DND-41 (cell line): ENCODE measurements around the gene PCDHA2.

Experiments
- EZH2 ChIP-seq: IDR thresholded peaks from 3 replicates; pipeline ENCODE4 v1.6.1; 2012; ENCODE audit warnings: borderline replicate concordance, low read depth, mild to moderate bottlenecking, moderate library complexity, low read length, inconsistent platforms; ENCODE audit not compliant: severe bottlenecking
- TF ChIP-seq, protein P1 (sequence below): IDR thresholded peaks from 2 replicates; pipeline ENCODE4 v1.5.1; 2012; ENCODE audit warnings: borderline replicate concordance, low read length, moderate library complexity, mild to moderate bottlenecking; ENCODE audit not compliant: poor library complexity, severe bottlenecking; ENCODE audit errors: extremely low read depth

DNA sequence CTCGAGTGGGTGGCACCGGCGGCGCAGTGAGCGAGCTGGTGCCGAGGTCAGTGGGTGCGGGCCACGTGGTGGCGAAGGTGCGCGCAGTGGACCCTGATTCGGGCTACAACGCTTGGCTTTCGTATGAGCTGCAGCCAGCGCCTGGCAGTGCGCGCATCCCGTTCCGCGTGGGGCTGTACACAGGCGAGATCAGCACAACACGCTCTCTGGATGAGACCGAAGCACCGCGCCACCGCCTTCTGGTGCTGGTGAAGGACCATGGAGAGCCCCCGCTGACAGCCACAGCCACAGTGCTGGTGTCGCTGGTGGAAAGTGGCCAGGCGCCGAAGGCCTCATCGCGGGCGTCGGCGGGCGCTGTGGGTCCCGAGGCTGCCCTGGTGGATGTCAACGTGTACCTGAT, 28.8 kb downstream of the PCDHA2 start:
- TF ChIP-seq, protein P1, sequence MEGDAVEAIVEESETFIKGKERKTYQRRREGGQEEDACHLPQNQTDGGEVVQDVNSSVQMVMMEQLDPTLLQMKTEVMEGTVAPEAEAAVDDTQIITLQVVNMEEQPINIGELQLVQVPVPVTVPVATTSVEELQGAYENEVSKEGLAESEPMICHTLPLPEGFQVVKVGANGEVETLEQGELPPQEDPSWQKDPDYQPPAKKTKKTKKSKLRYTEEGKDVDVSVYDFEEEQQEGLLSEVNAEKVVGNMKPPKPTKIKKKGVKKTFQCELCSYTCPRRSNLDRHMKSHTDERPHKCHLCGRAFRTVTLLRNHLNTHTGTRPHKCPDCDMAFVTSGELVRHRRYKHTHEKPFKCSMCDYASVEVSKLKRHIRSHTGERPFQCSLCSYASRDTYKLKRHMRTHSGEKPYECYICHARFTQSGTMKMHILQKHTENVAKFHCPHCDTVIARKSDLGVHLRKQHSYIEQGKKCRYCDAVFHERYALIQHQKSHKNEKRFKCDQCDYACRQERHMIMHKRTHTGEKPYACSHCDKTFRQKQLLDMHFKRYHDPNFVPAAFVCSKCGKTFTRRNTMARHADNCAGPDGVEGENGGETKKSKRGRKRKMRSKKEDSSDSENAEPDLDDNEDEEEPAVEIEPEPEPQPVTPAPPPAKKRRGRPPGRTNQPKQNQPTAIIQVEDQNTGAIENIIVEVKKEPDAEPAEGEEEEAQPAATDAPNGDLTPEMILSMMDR = no peak
- no peak for TF ChIP-seq EZH2
